Activated B cell treated with CpG ODN at 0.5 μM for 24 hours (primary cell): ENCODE data around the gene HHATL. TPM values are rescaled to one million over a fixed set of nuclear protein-coding genes. Genes with fewer than 3 reads are reported as not detected.

ENCODE experiments used
- ATAC-seq: fragments of 200-7000 bp; cut with Tn5 transposase; one replicate; pipeline ENCODE4 v1.10.0; 2021; ENCODE audit warnings: low read depth, mild to moderate bottlenecking, moderate library complexity
- CTCF ChIA-PET: fragments of 350-600 bp; sonication (Branson Sonifier 250); formaldehyde crosslinking; loops from one replicate; lab custom pipeline; 2021; ENCODE audit warnings: antibody characterized with exemption; lab: Charles Lee
- POLR2A ChIA-PET: fragments of 350-600 bp; sonication (Branson Sonifier 250); formaldehyde crosslinking; loops from one replicate; lab custom pipeline; 2021; ENCODE audit warnings: antibody characterized with exemption; lab: Charles Lee
- DNase-seq: peaks from one replicate; pipeline ENCODE4 v3.0.0; 2022
- H3K27ac Mint-ChIP-seq: one replicate; pipeline ENCODE4 v1.8.0; 2020; ENCODE audit warnings: mixed read lengths
- H3K27me3 Mint-ChIP-seq: one replicate; pipeline ENCODE4 v1.8.0; 2021; ENCODE audit warnings: mixed read lengths
- H3K36me3 Mint-ChIP-seq: one replicate; pipeline ENCODE4 v1.8.0; 2021; ENCODE audit warnings: low read depth, mixed read lengths
- H3K4me1 Mint-ChIP-seq: one replicate; pipeline ENCODE4 v1.8.0; 2021; ENCODE audit warnings: mixed read lengths
- H3K4me3 Mint-ChIP-seq: one replicate; pipeline ENCODE4 v1.8.0; 2020; ENCODE audit warnings: mild to moderate bottlenecking, mixed read lengths
- H3K9me3 Mint-ChIP-seq: one replicate; pipeline ENCODE4 v1.8.0; 2020; ENCODE audit warnings: mixed read lengths
- CTCF ChIP-seq: fragments of 200-600 bp; IDR thresholded peaks from one replicate; pipeline ENCODE4 v1.8.0; 2022; ENCODE audit warnings: antibody characterized with exemption, mild to moderate bottlenecking
- intact Hi-C: fragments of 100-400 bp; cut with micrococcal nuclease; formaldehyde crosslinking; loops from one replicate; pipeline ENCODE4 v1.15.1; 2024
- total RNA-seq: library from RNA; stranded (reverse); gene quantifications from 2 replicates; pipeline ENCODE4 v1.2.3, GENCODE V29; 2022

The HHATL gene
- total RNA-seq, 1 donor from 2014 or later = not detected

GRCh38 chr3:42652611-42653302 is 49.8 kb downstream of the HHATL start:
- CTCF ChIA-PET = interaction anchor here (0.7 kb wide), 1 partner anchor 58 kb away, joined by 4 read pairs; no protein-coding TSS in a partner anchor
- TF ChIP-seq CTCF = no peak
- peak; percentile 66 for ATAC-seq
- intact Hi-C loops = no loop called here
- peaks cover 22% of the 10 kb centered on the region for H3K4me1 Mint-ChIP-seq
- peaks cover 2% of the 10 kb centered on the region for H3K27me3 Mint-ChIP-seq
- H3K9me3 Mint-ChIP-seq = no peaks in the 10 kb centered on the region
- POLR2A ChIA-PET = interaction anchor here (0.9 to 2.0 kb wide), 2 partner anchors 9 to 11 kb away, joined by 3 to 7 read pairs; no protein-coding TSS in a partner anchor
- no peak for DNase-seq
- peak overlapping the region; percentile 61 for H3K27ac Mint-ChIP-seq
- H3K4me3 Mint-ChIP-seq = peak overlapping the region; percentile 64
- H3K36me3 Mint-ChIP-seq = peaks cover 15% of the 10 kb centered on the region

- Mint-ChIP-seq H3K27me3 (peaks cover 2% of the 10 kb centered on the region), H3K9me3 (no peaks in the 10 kb centered on the region), H3K27ac (no peak overlapping the region), H3K4me1 (peaks cover 22% of the 10 kb centered on the region), H3K4me3 (no peak overlapping the region), H3K36me3 (peaks cover 20% of the 10 kb centered on the region)
- CTCF ChIA-PET = interaction anchor here (0.7 kb wide), 1 partner anchor 58 kb away, joined by 4 read pairs; no protein-coding TSS in a partner anchor
- ATAC-seq (no peak), DNase-seq (no peak)
- POLR2A ChIA-PET = interaction anchor here (0.9 to 2.0 kb wide), 2 partner anchors 9 to 12 kb away, joined by 3 to 7 read pairs; no protein-coding TSS in a partner anchor
- no peak for TF ChIP-seq CTCF
- intact Hi-C loops = no loop called here
Observed at GRCh38 chr3:42652251-42652610, 50.4 kb downstream of the HHATL start.

GRCh38 chr3:42651248-42652091 is 51.1 kb downstream of the HHATL start:
- H3K27me3 Mint-ChIP-seq = peaks cover 2% of the 10 kb centered on the region
- no peak overlapping the region for H3K27ac Mint-ChIP-seq
- ATAC-seq (no peak), DNase-seq (no peak)
- H3K9me3 Mint-ChIP-seq = no peaks in the 10 kb centered on the region
- H3K4me3 Mint-ChIP-seq = no peak overlapping the region
- no peak for TF ChIP-seq CTCF
- peaks cover 28% of the 10 kb centered on the region for H3K36me3 Mint-ChIP-seq
- ChIA-PET POLR2A (interaction anchor here (2.0 kb wide), 1 partner anchor 13 kb away, joined by 7 read pairs; no protein-coding TSS in a partner anchor), CTCF (no interaction called here)
- intact Hi-C loops = no loop called here
- H3K4me1 Mint-ChIP-seq = peaks cover 22% of the 10 kb centered on the region

GRCh38 chr3:42649783-42650182 is 52.8 kb downstream of the HHATL start:
- DNase-seq = no peak
- Mint-ChIP-seq H3K27me3 (peaks cover 2% of the 10 kb centered on the region), H3K27ac (no peak overlapping the region), H3K4me1 (peaks cover 22% of the 10 kb centered on the region), H3K9me3 (no peaks in the 10 kb centered on the region), H3K4me3 (no peak overlapping the region), H3K36me3 (peaks cover 40% of the 10 kb centered on the region)
- no peak for ATAC-seq
- CTCF ChIA-PET = no interaction called here
- no peak for TF ChIP-seq CTCF
- POLR2A ChIA-PET = no interaction called here
- intact Hi-C loops = no loop called here

GRCh38 chr3:42649006-42649405 is 53.6 kb downstream of the HHATL start:
- Mint-ChIP-seq H3K27me3 (peaks cover 2% of the 10 kb centered on the region), H3K4me1 (peaks cover 22% of the 10 kb centered on the region), H3K27ac (no peak overlapping the region), H3K9me3 (no peaks in the 10 kb centered on the region), H3K4me3 (no peak overlapping the region), H3K36me3 (peaks cover 45% of the 10 kb centered on the region)
- intact Hi-C loops = no loop called here
- ChIA-PET CTCF (no interaction called here), POLR2A (no interaction called here)
- no peak for TF ChIP-seq CTCF
- no peak for ATAC-seq
- no peak for DNase-seq
